Right renal pelvis (tissue), 4 donors: ENCODE data around the gene SSNA1. TPM values are rescaled to one million over a fixed set of nuclear protein-coding genes. Genes with fewer than 3 reads are reported as not detected.

ENCODE experiments used
- DNase-seq, 4 donors: peaks; one replicate each; pipeline ENCODE4 v3.0.0-alpha.2; 2013; ENCODE audit warnings: low read depth in 4 of 4, low spot score in 3 of 4, missing footprints in 1 of 4
- polyA plus RNA-seq, 4 donors: library from polyadenylated mRNA; unstranded; fragments of 120-200 nt; gene quantifications; one replicate each; pipeline ENCODE4 v1.2.1, GENCODE V29; 2013; ENCODE audit not compliant: insufficient read length in 4 of 4

The SSNA1 gene
- polyA plus RNA-seq, 4 donors: 42.7 to 70.4 (median 47.7) TPM

GRCh38 chr9:137198051-137198901 lies 9.8 kb downstream of the SSNA1 start:
- DNase-seq: no peak

- DNase-seq: no peak
Measured at GRCh38 chr9:137198902-137199283, 10.4 kb downstream of the SSNA1 start.

GRCh38 chr9:137199411-137200121 lies 11.1 kb downstream of the SSNA1 start:
- DNase-seq: no peak

GRCh38 chr9:137200311-137201204 lies 12.1 kb downstream of the SSNA1 start, which contains the start of gene TPRN:
Gene TPRN, minus strand, starts transcription at chr9:137200741. Its CDS starts 30 bp downstream, at chr9:137200711.
- DNase-seq: peak; percentile 93 to 99 (median 97)

- no peak for DNase-seq
Measured at GRCh38 chr9:137201205-137201868, 12.9 kb downstream of the SSNA1 start.

- no peak for DNase-seq
Measured at GRCh38 chr9:137202966-137203365, 14.5 kb downstream of the SSNA1 start.

- no peak for DNase-seq
Measured at GRCh38 chr9:137204731-137205125, 16.3 kb downstream of the SSNA1 start.

- peak; percentile 76 to 89 (median 80) for DNase-seq
Measured at GRCh38 chr9:137205126-137206069, 16.9 kb downstream of the SSNA1 start, which contains the start of the genes NDOR1 and TMEM203. Gene NDOR1, plus strand, starts transcription at chr9:137205700. Its CDS starts 78 bp downstream, at chr9:137205778. Gene TMEM203, minus strand, starts transcription at chr9:137205648. Its CDS starts 234 bp downstream, at chr9:137205414.

- DNase-seq: no peak
Measured at GRCh38 chr9:137206602-137207001, 18.1 kb downstream of the SSNA1 start.

- no peak for DNase-seq
Measured at GRCh38 chr9:137211532-137211931, 23.1 kb downstream of the SSNA1 start.

GRCh38 chr9:137212520-137212919 lies 24.0 kb downstream of the SSNA1 start:
- no peak for DNase-seq

GRCh38 chr9:137213160-137214060 lies 24.9 kb downstream of the SSNA1 start:
- no peak for DNase-seq

- no peak for DNase-seq
Measured at GRCh38 chr9:137214620-137215019, 26.1 kb downstream of the SSNA1 start.

GRCh38 chr9:137215196-137215986 lies 26.9 kb downstream of the SSNA1 start:
- no peak for DNase-seq

- no peak for DNase-seq
Measured at GRCh38 chr9:137216188-137216965, 27.9 kb downstream of the SSNA1 start.
